ELR (cell line): ENCODE results near the gene PCAT7.

ENCODE experiments used
- DNase-seq: peaks from one replicate; pipeline ENCODE4 v3.0.0-alpha.2; 2015; ENCODE audit warnings: low read depth

PCAT7 gene

DNA sequence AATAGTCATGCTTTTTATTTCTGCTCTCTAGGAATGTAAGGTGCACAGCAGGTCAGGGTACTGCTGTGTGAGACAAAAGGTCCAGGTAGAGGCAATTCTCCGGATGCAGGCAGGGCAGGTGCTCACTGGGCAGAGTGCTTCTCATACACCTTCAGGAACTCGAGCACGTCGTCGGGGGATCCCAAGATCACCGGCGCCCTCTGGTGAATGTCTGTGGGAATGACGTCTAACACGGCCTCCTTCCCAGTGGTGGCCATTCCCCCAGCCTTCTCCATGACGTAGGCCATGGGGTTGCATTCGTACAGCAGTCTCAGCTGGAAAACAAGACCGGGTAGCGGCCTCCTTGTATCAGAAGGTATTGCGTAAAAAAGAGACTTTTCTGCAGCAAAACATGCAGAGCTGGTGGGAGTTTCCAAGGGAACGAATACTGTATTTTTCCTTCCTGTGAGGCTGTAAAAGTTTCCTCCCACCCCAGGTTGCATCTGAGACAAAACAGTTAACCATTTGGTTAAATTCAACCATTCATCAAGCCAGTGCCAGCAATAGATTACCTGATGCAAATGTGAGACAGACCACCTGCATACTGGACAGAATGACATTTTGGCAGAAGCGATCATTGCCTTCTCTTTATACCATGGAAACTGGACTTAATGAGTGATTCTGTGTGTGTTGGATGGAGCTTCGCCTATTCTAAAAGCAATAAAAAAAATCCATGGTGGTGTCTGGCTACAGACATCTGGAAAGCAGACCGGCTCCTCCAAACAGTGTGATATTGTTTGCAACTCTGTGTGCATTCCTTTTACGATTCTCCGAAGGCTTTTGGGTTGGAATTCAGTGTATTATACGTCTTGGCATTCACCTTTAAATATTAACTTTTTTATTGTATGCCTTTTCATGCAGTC, 48.6 kb downstream of the PCAT7 start:
- DNase-seq, result peak; percentile 80

DNA sequence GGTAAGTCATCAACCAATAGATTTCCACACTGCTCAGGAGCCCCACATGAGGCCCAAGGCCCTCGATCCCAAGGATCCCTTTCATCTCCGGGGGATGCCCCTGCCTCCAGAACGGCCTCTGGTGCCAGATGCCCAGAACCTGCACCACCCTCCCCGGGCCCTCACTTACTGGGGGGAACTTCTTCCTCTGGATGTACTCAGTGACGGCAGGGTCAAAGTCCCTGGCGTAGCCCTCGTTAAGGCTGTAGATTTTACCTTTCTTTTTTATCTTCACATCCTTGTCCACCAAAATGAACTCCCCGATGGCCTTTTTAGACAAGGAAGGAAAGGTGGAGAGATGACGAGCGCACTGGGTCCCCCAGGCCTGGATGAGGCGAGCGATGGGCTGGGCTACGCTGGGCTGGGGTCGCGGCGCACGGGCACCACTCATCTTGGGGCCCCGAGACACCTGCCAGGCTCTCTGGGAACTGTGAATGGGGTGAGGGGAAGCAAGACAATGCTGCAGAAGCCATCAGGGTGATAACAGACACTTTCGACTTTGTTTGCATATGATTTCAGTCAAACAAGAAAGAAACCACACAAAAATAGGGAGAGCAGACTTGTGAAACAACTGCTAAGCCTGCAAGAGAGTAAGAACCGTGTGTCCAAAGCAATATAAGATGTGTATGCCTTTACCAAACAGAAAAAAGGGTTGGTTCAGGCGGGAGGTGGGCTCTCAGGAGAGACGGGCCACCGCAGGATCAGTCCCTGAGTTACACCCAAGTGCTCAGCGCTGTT, 52.0 kb downstream of the PCAT7 start:
- DNase-seq, result no peak

DNA sequence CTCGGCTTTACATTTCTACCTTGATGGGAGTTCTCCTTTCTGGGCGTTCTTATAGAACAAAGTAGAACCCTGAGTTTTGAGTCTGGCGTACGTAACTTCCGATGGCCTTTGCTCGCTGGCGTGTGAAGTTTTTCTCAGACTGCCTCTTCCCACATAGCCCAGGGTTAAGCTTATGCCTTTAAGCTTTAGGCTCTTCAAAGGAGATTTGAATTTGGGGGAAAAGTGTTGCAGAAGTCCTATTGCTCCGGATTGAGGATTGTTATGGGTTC, 52.5 kb downstream of the PCAT7 start:
- DNase-seq, result no peak

DNA sequence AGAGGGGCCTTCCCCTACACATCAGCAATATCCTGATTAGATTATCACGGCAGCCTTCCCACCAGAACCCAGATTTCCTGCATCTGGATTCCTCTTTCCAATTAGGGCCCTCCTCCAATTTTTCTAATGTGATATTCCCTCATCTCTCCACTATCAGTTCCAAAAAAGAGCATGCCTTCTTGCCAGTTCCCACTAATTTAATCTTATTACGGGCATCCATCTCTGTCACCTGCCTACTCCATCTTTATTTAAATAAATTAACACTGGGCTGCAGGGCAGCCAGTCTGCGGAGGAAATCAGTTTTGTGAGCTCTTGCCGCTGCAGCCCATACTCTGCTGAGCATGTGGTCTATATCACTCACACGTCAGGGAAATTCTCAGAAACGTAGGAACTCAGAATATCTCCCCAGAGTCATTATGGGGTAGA, 55.3 kb downstream of the PCAT7 start:
- DNase-seq, result no peak

DNA sequence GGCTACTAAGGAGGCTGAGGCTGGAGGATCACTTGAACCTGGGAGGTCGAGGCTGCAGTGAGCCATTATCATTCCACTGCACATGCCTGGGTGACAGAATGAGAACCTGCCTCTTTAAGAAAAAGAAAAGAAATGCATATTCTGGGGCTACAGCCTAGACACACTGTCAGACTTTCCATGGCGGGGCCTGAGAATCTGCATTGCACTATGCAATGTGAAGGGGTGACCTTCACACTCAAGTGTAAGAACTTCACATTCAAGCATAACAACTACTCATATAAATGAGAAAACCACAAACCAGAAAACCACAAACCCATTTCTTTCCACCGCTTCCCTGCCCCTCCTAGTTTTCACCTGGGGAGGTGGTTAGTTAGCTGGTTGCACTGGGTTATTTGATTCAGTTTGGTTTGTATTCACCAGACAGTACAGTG, 56.8 kb downstream of the PCAT7 start:
- no peak for DNase-seq

DNA sequence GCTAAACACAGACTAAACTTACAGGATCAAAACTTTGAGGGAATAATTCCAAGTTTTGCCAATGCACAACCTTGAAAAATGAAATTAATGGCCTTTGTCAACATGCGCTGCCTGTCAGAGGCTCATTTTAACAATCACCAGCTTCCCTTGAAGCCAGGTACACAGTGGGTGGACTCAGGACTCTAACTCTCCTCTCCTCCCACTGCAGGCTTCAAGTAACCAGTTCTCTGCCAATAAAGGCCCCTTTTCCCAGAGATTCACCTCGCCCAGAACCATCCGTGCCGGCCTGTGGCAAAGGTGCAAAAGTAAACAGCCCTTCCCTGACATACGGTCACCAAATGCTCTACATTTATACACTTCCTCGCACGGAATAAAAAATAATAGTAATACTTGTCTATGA, 57.2 kb downstream of the PCAT7 start:
- no peak for DNase-seq

DNA sequence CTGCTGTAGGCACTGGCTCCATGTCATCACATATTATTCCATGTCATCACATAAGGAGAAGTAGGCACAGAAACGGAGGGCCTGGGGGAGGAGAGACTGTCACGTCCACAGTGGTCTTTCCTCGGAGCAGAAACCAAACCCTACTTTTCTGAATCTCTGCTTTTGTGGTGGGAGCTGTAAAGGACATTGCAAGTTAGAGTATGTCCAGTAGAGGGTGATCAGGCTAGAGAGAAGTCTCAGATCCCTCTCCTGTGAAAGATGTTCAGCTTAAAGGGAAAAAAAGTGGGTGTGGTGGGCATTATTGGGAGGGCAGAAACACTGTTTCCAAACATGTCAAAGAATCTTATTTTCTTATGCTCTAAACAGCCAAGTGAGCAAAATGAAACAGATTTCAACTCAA, 58.1 kb downstream of the PCAT7 start:
- no peak for DNase-seq

DNA sequence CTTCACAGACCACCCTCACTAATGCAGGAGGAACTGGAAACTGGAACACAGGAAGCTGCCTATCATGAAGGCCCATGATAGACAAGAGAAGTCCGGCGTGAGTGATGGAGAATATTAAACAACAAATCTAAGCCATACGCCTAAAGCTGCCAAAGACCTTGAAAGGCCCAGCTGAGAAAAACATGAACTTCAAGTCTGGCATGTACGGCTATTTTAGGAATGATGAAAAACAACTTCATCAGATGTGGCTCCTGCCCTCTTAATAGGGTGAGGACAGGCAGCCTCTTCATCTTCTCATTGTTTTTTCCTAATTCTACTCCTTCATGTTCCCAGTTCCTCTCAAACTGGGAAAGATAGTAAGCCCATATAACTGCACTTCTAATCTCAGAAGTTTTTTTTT, 64.1 kb downstream of the PCAT7 start:
- no peak for DNase-seq
